Activated CD4-positive, CD25-positive, alpha-beta regulatory T cell treated with anti-CD3 and anti-CD28 coated beads, Interleukin-2, amount 50 U/mL, for 24 hours (primary cell): ENCODE measurements around the gene CABLES2.
"Not testable (repeated sequence)": the region's sequence is repeated elsewhere in the genome, so short reads cannot be mapped to it uniquely, and the experiment has no call there.

Experiments used
- ATAC-seq, 2 donors: fragments of 150-1000 bp; cut with Tn5 transposase; one replicate each; pipeline ENCODE4 v1.10.0; 2021; ENCODE audit warnings: mild to moderate bottlenecking in 1 of 2, moderate library complexity in 1 of 2

The CABLES2 gene

DNA sequence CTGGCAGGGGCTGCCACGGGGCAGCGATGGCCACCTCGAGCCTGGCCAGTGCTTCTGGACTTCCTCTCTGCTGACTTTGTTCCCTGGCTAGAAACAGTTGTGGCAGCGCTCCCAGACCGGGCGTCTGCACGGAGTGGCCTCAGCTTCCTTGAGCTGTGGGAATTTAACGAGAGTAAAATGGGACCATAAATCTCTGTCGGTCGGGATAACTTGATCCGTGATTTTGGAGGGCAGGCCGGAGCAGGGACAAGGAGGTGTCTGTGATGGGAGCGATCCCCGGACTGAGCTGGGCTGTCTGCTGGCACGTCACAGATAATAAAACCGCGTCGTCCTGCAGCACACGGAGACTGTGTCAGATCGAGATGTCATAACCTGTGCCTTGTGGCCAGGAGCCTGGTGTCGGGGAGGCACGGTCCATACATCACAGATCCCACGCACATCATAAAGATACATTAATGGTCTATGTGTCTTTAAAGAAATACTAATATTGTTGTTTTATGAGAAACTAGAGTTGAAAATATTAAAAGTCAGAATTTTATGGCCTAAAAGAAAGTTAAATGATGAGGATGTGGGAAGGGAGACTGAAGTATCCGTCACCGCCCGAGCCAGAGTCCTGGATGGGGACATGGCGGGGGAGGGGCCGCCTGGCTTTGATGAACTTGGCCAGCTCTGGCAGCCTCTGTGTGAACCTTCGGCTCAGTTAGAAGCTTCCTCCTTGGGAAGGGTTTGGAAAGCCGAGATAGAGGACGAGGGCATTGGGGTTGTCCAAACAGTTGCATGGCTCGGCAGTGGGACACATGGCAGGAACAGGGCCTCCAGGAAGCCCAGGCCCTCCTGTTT is 26.8 kb upstream of the CABLES2 start:
- no peak for ATAC-seq

DNA sequence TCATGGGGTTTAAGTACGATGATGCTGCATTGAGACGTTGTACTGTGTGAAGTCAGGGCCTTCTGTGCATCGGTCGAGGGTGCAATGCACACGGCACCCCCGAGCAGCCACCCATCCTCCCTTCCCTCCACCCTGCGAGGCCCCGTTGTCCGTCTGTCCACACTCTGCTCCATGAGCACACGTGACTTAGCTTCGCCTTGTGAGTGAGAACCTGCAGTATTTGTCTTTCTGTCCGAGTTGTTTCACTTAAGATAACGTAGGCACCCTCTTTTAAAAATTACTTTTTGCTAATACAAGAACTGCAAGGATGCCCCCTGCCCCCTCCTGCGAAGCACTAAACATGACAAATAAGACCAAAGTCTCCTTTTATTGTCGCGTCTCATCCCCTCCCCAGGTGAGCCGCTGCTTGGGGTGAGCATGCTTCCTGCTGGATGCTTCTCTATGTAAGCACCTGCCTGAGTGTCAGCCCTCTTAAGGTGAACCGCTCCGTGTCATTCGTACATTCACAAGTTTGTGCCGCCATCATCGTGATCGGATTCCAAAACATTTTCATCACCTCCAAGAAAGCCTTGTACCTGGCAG is 23.9 kb upstream of the CABLES2 start:
- no peak for ATAC-seq

DNA sequence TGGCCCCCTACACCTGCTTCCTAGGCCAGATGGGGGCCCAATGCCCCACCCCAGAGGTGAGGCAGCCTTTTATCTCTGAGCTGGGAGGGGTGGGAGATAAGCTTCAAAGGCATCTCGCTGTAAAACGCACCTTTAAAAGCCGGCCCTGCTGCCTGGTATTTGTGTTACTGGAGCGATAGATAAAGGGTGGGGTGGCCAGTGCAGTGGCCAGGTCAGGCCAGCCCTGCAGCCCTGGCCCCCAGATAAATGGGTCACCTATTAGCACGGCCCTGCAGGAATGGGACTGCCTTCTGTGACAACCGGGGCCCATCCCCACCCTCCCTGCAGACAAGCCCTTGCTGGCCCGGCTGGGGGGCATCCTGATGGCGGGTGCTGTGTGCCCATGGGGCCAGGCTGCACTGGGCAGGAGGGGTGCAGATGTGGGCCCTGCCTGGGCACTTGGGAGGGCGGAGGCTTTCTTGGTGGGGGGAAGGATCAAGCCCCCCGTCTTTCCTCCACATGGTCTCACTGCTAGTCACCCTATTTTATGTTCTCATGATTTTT is 23.3 kb upstream of the CABLES2 start:
- ATAC-seq, result no peak

DNA sequence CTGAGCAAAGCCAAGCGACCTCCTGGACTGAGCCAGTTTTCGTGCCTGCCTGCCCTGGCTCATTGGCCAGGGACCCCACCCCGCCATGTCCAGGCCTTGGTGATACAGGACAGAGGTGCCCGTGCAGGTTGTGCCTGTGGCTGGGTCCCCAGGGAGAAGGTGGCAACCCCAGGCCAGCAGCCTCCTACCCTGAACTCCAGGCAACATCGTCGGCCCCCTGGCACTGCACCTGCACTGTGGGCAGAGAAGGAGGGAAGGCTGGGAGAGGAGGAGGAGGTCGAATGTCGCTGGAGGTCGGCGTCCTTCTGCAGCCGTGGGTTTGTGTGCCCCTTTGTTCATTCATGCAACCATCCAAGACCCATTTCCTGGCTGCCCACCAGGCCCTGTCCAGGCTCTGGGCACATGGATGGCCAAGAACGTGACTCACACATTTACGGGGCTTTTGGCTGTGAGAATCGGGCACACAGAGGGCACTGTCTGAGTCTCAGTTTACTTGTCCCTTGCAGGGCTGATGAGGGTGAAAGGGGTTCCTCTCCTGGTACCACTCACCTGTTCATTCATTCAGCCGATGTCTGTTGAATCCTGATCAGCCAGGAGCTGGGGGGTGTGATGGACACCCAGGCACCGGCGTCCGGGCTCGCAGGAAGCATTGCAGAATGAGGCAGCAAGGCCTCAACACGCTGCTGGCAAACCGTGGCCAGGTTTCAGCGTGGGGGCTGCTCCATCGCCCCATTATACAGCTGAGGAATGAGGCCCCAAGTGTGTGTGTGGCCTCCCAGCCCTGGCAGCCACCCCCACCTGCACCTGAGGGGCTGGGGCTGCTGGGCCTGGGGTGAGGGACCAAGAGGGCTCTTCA is 22.6 kb upstream of the CABLES2 start:
- no peak for ATAC-seq

DNA sequence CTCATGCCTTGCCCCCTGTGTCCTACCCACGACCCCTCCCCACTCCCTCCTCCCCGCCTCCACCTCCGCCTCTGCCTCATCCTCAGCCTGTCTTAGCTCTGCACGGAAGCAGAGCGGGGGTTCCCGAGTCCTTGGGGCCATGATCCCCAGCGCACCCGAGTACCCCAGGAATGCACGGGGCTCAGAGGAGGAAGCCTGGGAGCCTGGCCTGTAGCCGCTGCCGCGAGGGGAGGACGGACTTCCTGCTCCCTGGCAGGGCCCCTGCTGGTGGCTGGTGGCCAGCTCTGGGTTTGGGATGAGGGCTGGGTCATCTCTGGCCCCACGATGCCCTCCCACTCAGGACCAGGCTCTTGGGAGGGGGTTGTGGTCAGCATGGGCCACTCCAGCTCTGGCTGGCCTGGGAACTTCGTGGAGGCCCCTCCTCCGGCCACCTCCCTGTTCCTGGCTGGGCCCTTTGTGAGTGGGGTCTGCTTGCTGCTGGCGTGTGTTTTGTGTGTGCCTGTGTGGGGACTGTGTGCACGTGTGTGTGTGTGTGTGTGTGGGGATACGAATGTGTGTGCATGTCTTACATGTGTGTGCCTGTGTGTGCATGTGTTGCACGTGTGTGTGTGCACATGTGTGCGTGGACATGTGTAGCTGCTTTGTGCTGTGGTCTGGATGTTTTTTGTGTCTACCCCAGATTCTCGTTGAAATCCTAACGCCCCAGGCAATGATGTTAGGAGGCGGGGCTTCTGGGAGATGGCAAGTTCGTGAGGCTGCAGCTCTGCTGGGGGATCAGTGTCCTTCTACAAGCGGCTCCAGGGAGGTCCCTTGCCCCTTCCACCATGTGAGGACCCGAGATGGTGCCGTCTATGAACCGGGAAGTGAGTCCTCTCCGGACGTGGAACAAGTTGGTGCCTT is 21.6 kb upstream of the CABLES2 start:
- no peak for ATAC-seq

DNA sequence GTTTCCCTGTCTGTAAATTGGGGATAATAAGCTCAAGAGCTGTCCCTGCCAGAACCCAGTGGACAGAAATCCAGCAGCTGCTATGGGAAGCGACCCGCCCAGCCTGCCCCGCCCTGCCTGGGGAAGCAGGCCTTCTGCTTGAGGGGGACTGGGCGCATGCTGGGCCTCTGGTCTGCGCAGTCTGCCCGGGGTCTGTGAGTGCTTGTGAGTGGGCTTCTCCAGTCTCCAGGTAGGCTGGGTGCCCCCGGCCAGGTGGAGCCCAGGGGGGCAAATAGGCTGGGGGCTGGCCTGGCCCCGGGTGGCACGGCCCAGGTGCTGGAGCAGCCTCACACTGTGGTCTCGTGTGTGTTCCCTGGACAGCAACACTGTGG is 20.9 kb upstream of the CABLES2 start:
- no peak for ATAC-seq

DNA sequence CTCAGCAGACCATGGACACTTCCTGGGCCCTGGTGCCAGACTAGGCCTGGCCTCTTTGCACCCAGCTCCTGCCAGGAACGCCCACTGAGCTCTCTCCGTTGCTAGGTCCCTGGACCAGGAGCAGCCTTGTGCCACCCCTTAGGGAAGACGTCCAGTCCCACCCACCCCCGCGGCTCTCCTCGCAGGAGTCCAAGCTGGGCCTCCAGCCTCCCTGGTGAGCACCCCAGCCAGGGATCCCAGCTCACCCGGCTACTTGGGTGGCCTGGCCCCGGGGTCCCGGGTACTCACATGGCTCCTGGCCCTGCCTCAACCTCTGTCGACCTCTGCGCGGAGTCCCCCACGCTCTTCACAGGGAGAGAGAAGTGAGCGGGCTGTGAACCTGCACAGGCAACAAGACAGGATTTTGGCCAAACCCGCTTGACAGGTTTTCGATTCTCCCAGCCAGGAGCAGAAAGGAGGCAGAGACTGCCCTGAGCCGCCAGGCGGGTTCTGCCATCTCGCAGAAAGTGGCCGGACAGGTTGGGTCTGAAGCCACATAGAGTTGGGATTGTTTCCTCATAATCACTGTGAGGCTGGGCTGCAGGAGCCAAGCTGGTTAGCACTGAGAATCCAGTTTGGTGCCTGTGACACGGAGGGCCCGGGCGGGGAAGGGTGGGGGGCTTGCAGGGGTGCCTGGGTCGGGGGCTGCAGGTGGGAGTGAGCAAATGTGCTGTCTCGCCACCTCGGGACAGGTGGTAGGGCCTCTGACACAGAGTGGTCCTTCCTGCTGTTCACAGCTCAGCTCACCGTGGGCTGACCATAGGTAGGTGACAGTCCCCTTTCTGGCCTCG is 20.3 kb upstream of the CABLES2 start, which contains the start of gene RBBP8NL:
RBBP8NL (minus strand) TSS at position 368 of the 830 bp plus-strand sequence. CDS start 7,892 bp downstream, outside the sequence.
- no peak for ATAC-seq

DNA sequence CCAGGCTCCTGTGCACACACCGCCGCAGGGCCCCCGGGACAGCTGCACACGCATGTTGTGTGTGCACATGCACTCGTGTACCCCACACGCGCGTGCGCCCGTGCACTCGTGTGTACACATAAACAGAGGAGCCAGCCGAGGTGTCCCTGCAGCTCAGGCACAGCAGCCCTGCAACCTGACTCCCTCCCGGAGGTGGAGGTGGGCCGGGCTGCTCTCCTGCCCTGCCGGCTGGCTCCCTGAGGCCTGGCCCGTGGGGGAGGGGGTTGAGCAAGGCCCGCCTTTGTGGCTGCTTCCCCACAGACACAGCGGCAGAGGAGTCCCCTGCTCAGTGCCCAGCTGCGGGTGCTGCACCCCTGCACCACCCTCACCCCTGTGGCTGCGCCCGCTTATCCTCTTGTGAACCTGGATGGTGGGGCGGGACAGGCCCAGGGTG is 19.6 kb upstream of the CABLES2 start:
- no peak for ATAC-seq

DNA sequence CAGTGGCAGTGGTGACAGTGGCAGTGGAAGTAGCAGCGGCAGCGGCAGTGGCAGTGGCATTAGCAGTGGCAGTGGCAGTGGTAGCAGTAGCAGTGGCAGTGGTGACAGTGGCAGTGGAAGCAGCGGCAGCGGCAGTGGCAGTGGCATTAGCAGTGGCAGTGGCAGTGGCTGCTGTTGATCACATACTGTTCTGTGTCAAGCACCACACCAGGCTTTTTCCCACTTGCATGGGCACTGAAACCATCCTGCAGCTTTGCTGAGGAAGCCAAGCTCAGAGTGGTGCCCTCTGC is 18.9 kb upstream of the CABLES2 start:
- not testable (repeated sequence) for ATAC-seq

DNA sequence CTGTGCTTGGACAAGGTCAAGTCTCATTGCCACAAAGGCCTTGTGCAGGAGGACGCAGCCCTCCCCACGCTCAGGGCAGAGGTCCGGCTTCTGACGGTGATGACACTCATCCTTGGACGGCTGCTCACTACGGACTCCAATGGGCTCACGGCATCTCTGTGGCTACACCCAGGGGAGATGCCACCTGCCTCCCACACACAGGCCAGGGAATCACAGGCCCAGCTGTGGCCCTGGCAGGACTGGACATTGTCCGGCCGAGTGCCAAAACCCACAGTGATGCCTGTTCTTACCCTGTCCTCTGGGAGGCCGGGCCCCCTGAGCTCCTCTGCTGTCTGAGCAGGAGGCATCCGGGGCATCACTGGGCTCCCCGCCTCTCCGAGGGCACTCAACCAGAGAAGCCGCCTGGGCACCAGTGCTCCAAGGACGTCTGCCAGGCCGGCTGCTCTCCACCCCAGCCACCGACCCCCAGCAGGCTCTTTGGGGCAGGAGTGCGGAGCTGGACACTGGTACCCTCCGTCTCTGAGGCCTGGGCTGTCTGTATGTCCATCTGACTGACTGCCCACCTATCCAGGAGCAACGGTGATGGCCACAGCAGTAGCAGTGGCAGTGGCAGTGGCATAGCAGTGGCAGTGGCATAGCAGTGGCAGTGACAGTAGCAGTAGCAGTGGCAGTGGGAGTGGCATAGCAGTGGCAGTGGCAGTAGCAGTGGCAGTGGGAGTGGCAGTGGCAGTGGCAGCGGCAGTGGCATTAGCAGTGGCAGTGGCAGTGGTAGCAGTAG is 18.4 kb upstream of the CABLES2 start:
- ATAC-seq, result no peak

DNA sequence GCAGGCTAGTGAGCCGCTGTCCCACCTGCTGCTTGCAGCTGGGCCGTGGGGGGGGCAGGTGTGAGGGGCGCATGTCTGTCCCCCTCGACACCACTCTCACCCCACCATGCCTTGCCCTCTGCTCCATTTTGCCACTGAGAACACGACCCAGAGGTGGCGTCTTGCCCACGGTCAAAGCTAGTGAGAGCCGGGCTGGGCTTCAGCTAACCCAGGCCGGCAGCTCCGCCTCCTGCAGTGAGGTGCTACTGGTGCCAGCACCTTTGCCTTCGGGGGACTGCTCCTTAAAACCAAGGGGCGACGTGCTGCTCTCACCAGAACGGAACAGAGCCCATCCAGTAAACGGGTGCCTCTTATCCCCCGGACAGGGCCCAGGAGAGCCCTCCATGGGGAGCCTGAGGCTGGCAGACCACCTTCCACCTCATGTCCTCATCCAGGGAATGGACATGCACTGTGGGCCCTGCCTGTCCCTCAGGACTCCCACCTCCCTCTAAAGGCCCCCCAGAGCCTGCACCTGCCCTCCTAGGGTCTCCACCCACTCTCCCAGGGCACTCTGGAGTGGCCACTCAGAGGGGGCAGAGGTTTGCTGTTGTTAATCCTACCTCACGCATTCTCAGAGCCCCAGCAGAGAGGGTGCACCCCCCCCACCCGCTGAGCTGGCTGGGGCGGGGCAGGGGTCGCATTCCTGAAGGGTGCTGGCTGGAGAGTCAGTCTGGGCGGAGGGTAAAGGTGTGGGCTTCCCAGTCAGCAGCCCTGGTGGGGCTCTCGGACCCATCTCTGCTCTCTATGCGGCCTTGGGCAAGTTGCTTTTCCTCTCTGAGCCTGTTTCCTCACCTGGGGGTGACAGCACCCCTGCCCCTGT is 17.4 kb upstream of the CABLES2 start:
- no peak for ATAC-seq

DNA sequence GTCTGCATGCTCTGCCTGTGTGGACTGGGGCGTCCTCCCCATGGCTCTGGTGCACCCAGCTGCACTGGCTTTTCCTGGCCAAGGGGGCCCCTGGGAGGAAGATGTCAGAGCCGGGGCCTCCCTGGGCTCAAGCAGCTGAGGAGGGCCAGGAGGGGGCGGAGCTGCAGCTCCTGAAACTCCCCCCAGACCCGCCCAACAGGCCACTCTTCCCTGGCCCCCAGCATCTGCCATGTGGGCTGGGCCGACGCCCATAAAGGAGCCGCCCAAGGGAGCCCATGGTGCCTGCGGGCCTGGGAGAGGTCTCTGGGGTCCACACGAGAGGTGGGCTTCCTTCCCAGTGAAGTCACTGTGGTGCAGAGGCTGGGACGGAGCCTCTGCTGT is 16.2 kb upstream of the CABLES2 start:
- ATAC-seq, result no peak

DNA sequence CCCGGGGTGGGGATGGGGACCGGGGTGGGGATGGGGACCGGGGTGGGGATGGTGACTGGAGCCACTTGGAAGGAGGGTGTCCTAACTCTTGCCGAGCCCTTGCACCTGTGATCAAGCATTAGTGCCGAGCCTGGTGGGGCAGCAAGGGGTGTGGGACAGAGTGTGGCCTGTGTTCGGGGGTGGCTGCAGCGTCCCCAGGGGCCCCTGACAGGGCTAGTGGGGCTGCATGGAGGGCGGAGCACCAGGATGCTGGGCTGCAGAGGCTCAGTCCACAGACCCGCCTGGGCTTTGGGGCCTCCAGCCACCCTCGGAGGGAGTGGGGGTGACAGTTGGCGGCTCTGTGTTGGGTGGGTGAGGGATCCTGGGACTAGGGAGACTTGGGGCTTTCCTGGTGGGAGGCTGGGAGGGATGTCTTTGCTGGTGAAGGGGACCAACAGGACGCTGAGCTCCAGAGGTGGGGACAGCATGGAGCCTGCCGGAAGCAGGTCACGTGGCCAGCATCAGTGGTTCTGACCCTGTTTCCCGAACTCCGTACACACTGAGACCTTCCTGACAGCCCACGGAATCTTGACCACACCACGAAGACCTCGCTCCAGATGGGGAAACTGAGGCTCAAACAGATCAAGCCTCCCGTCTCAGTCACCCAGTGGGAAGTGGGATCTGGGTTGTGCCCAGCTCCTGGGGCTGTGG is 15.7 kb upstream of the CABLES2 start:
- ATAC-seq, result no peak

DNA sequence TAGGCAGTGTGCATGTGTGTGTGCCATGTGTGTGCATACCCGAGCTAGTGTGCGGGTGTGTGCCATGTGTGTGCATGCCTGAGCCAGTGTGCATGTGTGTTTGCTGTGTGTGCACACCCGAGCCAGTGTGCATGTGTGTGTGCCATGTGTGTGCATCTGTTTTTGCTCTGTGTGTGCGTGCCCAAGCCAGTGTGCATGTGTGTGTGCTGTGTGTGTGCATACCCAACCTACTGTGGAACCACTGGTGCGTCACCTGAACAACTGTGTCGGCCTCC is 14.6 kb upstream of the CABLES2 start:
- no peak for ATAC-seq

DNA sequence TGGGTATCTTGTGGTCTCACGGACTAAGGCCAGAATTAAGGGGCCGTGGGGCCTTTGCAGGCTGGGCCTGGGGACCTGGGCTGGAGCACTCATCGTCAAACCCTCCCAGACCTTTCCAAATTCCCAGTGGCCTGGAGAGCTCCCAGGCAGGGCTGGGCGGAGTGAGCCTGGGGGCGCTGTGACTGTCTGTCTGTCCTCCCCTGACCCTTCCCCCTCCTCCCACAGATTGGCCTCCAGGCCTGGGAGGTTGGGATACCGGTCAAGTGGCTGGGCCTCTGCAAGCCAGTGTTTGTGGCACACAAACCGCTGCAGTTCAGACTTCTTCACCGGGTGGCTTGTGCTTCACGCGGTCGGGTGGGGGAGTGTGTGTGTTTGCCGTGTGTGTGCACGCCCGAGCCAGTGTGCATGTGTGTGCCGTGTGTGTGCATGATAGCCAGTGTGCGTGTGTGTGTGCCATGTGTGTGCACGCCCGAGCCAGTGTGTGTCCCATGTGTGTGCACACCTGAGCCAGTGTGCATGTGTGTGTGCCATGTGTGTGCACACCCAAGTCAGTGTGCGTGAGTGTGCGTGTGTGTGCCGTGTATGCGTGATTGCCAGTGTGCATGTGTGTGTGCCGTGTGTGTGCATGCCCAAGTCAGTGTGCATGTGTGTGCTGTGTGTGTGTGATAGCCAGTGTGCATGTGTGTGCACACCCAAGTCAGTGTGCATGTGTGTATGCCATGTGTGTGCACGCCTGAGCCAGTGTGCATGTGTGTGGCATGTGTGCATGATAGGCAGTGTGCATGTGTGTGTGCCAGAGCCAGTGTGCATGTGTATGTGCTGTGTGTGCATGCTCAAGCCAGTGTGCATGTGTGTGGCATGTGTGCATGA is 14.0 kb upstream of the CABLES2 start:
- ATAC-seq, result no peak

DNA sequence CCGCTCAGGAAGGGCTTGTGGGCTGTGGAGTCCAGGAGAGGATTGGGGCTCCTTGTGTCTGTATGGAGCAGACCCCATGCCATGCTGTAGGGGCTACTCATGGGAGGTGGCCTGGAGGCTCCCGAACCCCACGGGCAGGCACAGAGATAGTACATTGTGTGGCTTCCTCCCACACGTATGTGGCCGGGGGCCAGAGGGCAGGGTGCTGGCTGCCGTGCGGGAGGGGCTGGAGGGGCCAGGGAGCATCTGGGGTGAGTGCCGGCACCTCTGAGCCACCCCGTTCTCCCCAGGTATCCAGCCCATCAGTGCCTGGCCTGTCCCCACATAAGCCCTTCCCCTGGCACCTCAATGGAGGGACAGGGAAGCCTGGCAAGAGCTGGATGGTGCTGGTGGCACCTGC is 12.7 kb upstream of the CABLES2 start:
- ATAC-seq, result no peak

DNA sequence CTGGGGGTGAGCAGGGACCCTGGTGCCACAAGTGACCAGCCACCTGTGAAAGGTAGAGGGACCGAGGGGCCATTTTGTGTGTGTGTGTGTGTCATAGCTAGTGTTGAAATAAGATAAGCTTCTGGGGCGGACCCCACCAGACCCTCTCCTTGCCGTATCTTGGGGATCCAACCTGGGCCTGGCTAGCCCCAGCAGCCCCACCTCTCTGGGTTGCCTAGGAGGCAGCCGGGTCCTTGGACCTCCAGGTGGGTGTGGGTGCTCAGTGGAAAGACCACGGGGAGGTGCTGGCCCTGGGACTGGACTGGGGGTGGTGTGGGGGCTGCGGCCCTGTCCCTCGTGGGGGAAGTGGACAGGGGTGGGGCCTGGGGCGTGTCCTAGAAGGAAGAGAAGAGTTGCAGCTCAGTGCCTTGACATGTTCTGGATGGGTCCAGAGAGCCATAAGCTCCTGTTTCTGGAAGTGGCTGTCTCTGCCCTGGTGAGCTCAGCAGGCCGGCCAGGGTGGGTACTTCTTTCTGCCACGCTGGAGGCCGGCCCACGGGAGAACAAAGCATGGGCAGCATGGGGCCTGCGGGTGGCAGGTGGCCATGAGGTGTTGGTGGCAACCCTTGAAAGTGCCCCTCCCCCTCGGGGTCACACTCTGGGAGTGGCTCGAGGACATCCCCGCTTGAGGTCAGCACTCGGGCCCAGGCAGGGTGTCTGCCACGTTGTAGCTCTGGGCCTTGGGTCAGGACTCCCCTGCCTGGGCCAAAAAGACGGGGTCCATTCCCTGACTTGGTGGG is 11.8 kb upstream of the CABLES2 start:
- no peak for ATAC-seq
